HFFc6 (cell line): ENCODE results near the gene SMIM35. TPM values are rescaled to one million over a fixed set of nuclear protein-coding genes. Genes with fewer than 3 reads are reported as not detected.

Experiments
- DNase-seq: peaks from one replicate; pipeline ENCODE4 v3.0.0-alpha.2; 2018
- H3K27ac Mint-ChIP-seq: 2 replicates; pipeline ENCODE4 v1.8.0; 2020; ENCODE audit warnings: mild to moderate bottlenecking, mixed read lengths
- H3K27me3 Mint-ChIP-seq: 2 replicates; pipeline ENCODE4 v1.8.0; 2021; ENCODE audit warnings: mild to moderate bottlenecking, moderate library complexity, mixed read lengths; ENCODE audit not compliant: insufficient read depth
- H3K36me3 Mint-ChIP-seq: 2 replicates; pipeline ENCODE4 v1.8.0; 2021; ENCODE audit warnings: low read depth, mixed read lengths
- H3K4me1 Mint-ChIP-seq: 2 replicates; pipeline ENCODE4 v1.8.0; 2020; ENCODE audit warnings: low read depth, mixed read lengths
- H3K4me3 Mint-ChIP-seq: 2 replicates; pipeline ENCODE4 v1.8.0; 2020; ENCODE audit warnings: mild to moderate bottlenecking, moderate library complexity, mixed read lengths
- H3K9me3 Mint-ChIP-seq: 2 replicates; pipeline ENCODE4 v1.8.0; 2020; ENCODE audit warnings: mild to moderate bottlenecking, mixed read lengths
- total RNA-seq, 6 experiments: library from RNA; stranded (reverse); fragmentation: NEBNext Ultra II Directional; extraction: Animal tissue kit (Norgen Biotek cat#: 25700); gene quantifications; 2 replicates in 1 of 6; 3 replicates in 5 of 6; pipeline ENCODE4 v1.2.3, GENCODE V29; 2021
- TF ChIP-seq, protein P1 (sequence below): fragments of 200-600 bp; sonication (generic); IDR thresholded peaks from 2 replicates; pipeline ENCODE4 v1.5.0; 2021; ENCODE audit warnings: antibody characterized with exemption, mild to moderate bottlenecking

Gene SMIM35
- total RNA-seq, 6 experiments from 2014 or later, result not detected

GRCh38 chr11:117999354-117999993 is 87.3 kb downstream of the SMIM35 start:
- Mint-ChIP-seq H3K4me1 (no peaks in the 10 kb centered on the region), H3K9me3 (no peaks in the 10 kb centered on the region), H3K27me3 (peaks cover 36% of the 10 kb centered on the region), H3K4me3 (no peak overlapping the region), H3K27ac (no peak overlapping the region), H3K36me3 (no peaks in the 10 kb centered on the region)
- DNase-seq, result no peak
- TF ChIP-seq, protein P1, sequence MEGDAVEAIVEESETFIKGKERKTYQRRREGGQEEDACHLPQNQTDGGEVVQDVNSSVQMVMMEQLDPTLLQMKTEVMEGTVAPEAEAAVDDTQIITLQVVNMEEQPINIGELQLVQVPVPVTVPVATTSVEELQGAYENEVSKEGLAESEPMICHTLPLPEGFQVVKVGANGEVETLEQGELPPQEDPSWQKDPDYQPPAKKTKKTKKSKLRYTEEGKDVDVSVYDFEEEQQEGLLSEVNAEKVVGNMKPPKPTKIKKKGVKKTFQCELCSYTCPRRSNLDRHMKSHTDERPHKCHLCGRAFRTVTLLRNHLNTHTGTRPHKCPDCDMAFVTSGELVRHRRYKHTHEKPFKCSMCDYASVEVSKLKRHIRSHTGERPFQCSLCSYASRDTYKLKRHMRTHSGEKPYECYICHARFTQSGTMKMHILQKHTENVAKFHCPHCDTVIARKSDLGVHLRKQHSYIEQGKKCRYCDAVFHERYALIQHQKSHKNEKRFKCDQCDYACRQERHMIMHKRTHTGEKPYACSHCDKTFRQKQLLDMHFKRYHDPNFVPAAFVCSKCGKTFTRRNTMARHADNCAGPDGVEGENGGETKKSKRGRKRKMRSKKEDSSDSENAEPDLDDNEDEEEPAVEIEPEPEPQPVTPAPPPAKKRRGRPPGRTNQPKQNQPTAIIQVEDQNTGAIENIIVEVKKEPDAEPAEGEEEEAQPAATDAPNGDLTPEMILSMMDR, result no peak

GRCh38 chr11:117998664-117999353 is 88.0 kb downstream of the SMIM35 start:
- no peak overlapping the region for H3K27ac Mint-ChIP-seq
- H3K4me1 Mint-ChIP-seq, result no peaks in the 10 kb centered on the region
- DNase-seq, result no peak
- no peaks in the 10 kb centered on the region for H3K36me3 Mint-ChIP-seq
- H3K4me3 Mint-ChIP-seq, result no peak overlapping the region
- no peaks in the 10 kb centered on the region for H3K9me3 Mint-ChIP-seq
- H3K27me3 Mint-ChIP-seq, result peaks cover 33% of the 10 kb centered on the region
- TF ChIP-seq, protein P1, result no peak

GRCh38 chr11:117997823-117998579 is 88.8 kb downstream of the SMIM35 start:
- no peak for DNase-seq
- no peak overlapping the region for H3K4me3 Mint-ChIP-seq
- no peaks in the 10 kb centered on the region for H3K36me3 Mint-ChIP-seq
- H3K4me1 Mint-ChIP-seq, result no peaks in the 10 kb centered on the region
- H3K27ac Mint-ChIP-seq, result no peak overlapping the region
- H3K27me3 Mint-ChIP-seq, result peaks cover 35% of the 10 kb centered on the region
- no peaks in the 10 kb centered on the region for H3K9me3 Mint-ChIP-seq
- TF ChIP-seq, protein P1, result no peak

DNA sequence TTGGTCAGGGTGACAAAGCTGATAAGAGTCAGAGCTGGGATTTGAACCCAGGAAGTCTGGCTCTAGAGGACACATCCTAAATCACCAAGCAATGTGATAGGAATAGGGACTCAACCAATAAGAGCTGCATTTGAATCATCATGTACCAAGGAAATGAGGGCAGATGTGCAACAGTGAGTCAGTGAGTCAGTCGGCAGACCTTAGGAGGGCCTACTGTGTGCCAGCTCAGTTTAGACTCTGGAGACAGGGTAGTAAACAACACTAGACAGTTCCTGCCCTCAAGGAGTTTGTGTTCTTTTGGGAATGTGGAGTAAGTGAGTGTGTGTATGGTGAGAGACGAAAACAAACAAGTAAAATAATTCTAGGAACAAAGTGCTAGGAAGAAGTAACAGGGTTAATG is 89.4 kb downstream of the SMIM35 start:
- TF ChIP-seq, protein P1, result no peak
- DNase-seq, result no peak
- no peak overlapping the region for H3K4me3 Mint-ChIP-seq
- peaks cover 31% of the 10 kb centered on the region for H3K27me3 Mint-ChIP-seq
- H3K27ac Mint-ChIP-seq, result no peak overlapping the region
- H3K9me3 Mint-ChIP-seq, result no peaks in the 10 kb centered on the region
- no peaks in the 10 kb centered on the region for H3K36me3 Mint-ChIP-seq
- H3K4me1 Mint-ChIP-seq, result no peaks in the 10 kb centered on the region

GRCh38 chr11:117996058-117996457 is 90.7 kb downstream of the SMIM35 start:
- Mint-ChIP-seq H3K9me3 (no peaks in the 10 kb centered on the region), H3K4me1 (no peaks in the 10 kb centered on the region), H3K27me3 (peaks cover 26% of the 10 kb centered on the region), H3K27ac (no peak overlapping the region), H3K36me3 (no peaks in the 10 kb centered on the region), H3K4me3 (no peak overlapping the region)
- TF ChIP-seq, protein P1, result no peak
- DNase-seq, result no peak
